ENCODE results near the gene TEDC2. TPM values are rescaled to one million over a fixed set of nuclear protein-coding genes. Genes with fewer than 3 reads are reported as not detected.
A peak's percentile ranks its signal among the peaks of the same experiment; 100 is the strongest.

TEDC2 gene
- total and polyA plus RNA-seq, 9 of the 15 experiments (the other 6 are each of a cell fraction or from before 2014, with no cell fraction given): 0.75 to 57.0 (median 17.6) TPM

- Histone ChIP-seq H3K9me1 (ENCODE audit: control insufficient read depth, insufficient read depth, low read length) (no peaks in the 10 kb centered on the region), H3K79me2 (ENCODE audit: control insufficient read depth, insufficient read depth, low read length) (no peaks in the 10 kb centered on the region; the same call in 2 of the 3 replicates), H3K9me3 (replicated peaks; ENCODE audit: control insufficient read depth, insufficient read depth, low read depth, low read length) (no peaks in the 10 kb centered on the region), H3K27ac (ENCODE audit: extremely low read depth, low read depth, low read length) (no peak overlapping the region), H3K4me2 (ENCODE audit: insufficient read depth, low read length) (no peak overlapping the region), H3K9ac (ENCODE audit: insufficient read depth in 1 of 2, low read depth in 2 of 2, low read length in 2 of 2) (peak overlapping the region in 1 of 2 experiments; percentile 66; a peak in 1 of 4 replicates), H3K27me3 (ENCODE audit: control insufficient read depth in 2 of 2, insufficient read depth in 2 of 2, low read length in 2 of 2) (no peaks in the 10 kb centered on the region), H2AFZ (ENCODE audit: low read depth, low read length) (no peak overlapping the region), H3K4me1 (replicated peaks in 1 of 2; ENCODE audit: control insufficient read depth in 2 of 2, insufficient read depth in 2 of 2, low read length in 2 of 2) (peaks cover 21 to 56% of the 10 kb centered on the region in 2 experiments), H3K4me3 (no peak overlapping the region), H3K36me3 (ENCODE audit: control insufficient read depth, insufficient read depth, low read length) (peaks cover 16% of the 10 kb centered on the region; the same call in 1 of the 3 replicates), H4K20me1 (replicated peaks; ENCODE audit: control insufficient read depth, insufficient read depth, low read length) (peaks cover 3% of the 10 kb centered on the region; the same call in 1 of the 2 replicates)
- no TSS peak for BruUV-seq (replicated peaks)
- WGBS (ENCODE audit: insufficient coverage, low coverage, missing lambda C conversion rate): 81% methylated on average over 14 of the region's 14 CpGs
- TF ChIP-seq TEAD4 (IDR thresholded peaks at IDR 0.05; ENCODE audit: low read length): no peak
- TF ChIP-seq TEAD4 (CRISPR knock-in tag; IDR thresholded peaks at IDR 0.05; ENCODE audit: borderline replicate concordance): no peak
- no peak for TF ChIP-seq NCOA4 (IDR thresholded peaks at IDR 0.05; ENCODE audit: partially characterized antibody)
- POLR2A ChIA-PET: interaction anchor here (0.6 kb wide), 1 partner anchor 1394 kb away, joined by 3 read pairs; no protein-coding TSS in a partner anchor
- FAIRE-seq (no peak), DNase-seq (ENCODE audit: extremely low read depth in 1 of 4, low spot score in 3 of 4) (no peak), ATAC-seq (no peak; the same call in 2 of the 3 replicates)
- CTCF ChIA-PET (ENCODE audit: low intra/inter-chr PET ratio): interaction anchor here (0.6 kb wide), 1 partner anchor 900 kb away, joined by 3 read pairs; no protein-coding TSS in a partner anchor
- intact Hi-C loops (cut with micrococcal nuclease): loop anchor here (10.0 kb wide), 1 partner anchor 162 kb away; the partner anchor contains the start of gene ABCA3
- in situ Hi-C loops (cut with MboI): no loop called here
These were observed 47.2 kb downstream of the TEDC2 start for GRCh38 chr16:2507052-2507659.

- Histone ChIP-seq H4K20me1 (replicated peaks; ENCODE audit: control insufficient read depth, insufficient read depth, low read length) (0 out of 2 replicates have a peak, but pooled peaks cover 3% of the 10 kb centered on the region), H3K27me3 (ENCODE audit: control insufficient read depth in 2 of 2, insufficient read depth in 2 of 2, low read length in 2 of 2) (no peaks in the 10 kb centered on the region), H3K4me3 (no peak overlapping the region), H2AFZ (ENCODE audit: low read depth, low read length) (no peak overlapping the region), H3K9me1 (ENCODE audit: control insufficient read depth, insufficient read depth, low read length) (no peaks in the 10 kb centered on the region), H3K27ac (ENCODE audit: extremely low read depth, low read depth, low read length) (no peak overlapping the region), H3K9ac (ENCODE audit: insufficient read depth in 1 of 2, low read depth in 2 of 2, low read length in 2 of 2) (peak overlapping the region in 1 of 2 experiments; percentile 66; a peak in 1 of 4 replicates), H3K4me2 (ENCODE audit: insufficient read depth, low read length) (no peak overlapping the region), H3K9me3 (replicated peaks; ENCODE audit: control insufficient read depth, insufficient read depth, low read depth, low read length) (no peaks in the 10 kb centered on the region), H3K36me3 (ENCODE audit: control insufficient read depth, insufficient read depth, low read length) (peaks cover 11% of the 10 kb centered on the region; the same call in 1 of the 3 replicates), H3K4me1 (replicated peaks in 1 of 2; ENCODE audit: control insufficient read depth in 2 of 2, insufficient read depth in 2 of 2, low read length in 2 of 2) (peaks cover 26 to 56% of the 10 kb centered on the region in 2 experiments), H3K79me2 (ENCODE audit: control insufficient read depth, insufficient read depth, low read length) (no peaks in the 10 kb centered on the region; the same call in 2 of the 3 replicates)
- BruUV-seq (replicated peaks): no TSS peak
- WGBS (ENCODE audit: insufficient coverage, low coverage, missing lambda C conversion rate): 92% methylated on average over 10 of the region's 11 CpGs
- intact Hi-C loops (cut with micrococcal nuclease): loop anchor here (10.0 kb wide), 1 partner anchor 163 kb away; the partner anchor contains the start of gene ABCA3
- in situ Hi-C loops (cut with MboI): no loop called here
- ChIA-PET CTCF (ENCODE audit: low intra/inter-chr PET ratio) (no interaction called here), POLR2A (interaction anchor here (0.6 kb wide), 1 partner anchor 1394 kb away, joined by 3 read pairs; no protein-coding TSS in a partner anchor)
- TF ChIP-seq ZBTB49 (CRISPR knock-in tag; IDR thresholded peaks at IDR 0.05; ENCODE audit: borderline replicate concordance) (no peak), HNRNPL (IDR thresholded peaks at IDR 0.05; ENCODE audit: low read depth, low read length) (no peak), STAT5B (CRISPR knock-in tag; IDR thresholded peaks at IDR 0.05) (no peak), ARHGAP35 (IDR thresholded peaks at IDR 0.05; ENCODE audit: partially characterized antibody) (no peak)
- ATAC-seq (no peak), FAIRE-seq (no peak), DNase-seq (ENCODE audit: extremely low read depth in 1 of 4, low spot score in 3 of 4) (no peak)
These were observed 47.8 kb downstream of the TEDC2 start for GRCh38 chr16:2507665-2508064.

Data from K562 (cell line).